NCI-H2081 (cell line): ENCODE measurements around the gene TESPA1.

Experiments used
- DNase-seq, 2 experiments: peaks; one replicate each; lab custom pipeline; 2025; lab: John Stamatoyannopoulos, UW

TESPA1 gene

GRCh38 chr12:54983536-54984101 is 943 bp downstream of the TESPA1 start:
- no peak for DNase-seq

- no peak for DNase-seq
Observed at GRCh38 chr12:54981796-54982195, 2.8 kb downstream of the TESPA1 start.

GRCh38 chr12:54980341-54980740 is 4.2 kb downstream of the TESPA1 start:
- DNase-seq: no peak

- DNase-seq: no peak
Observed at GRCh38 chr12:54977857-54978256, 6.7 kb downstream of the TESPA1 start.

GRCh38 chr12:54977155-54977554 is 7.4 kb downstream of the TESPA1 start:
- no peak for DNase-seq

- DNase-seq: no peak
Observed at GRCh38 chr12:54975875-54976274, 8.7 kb downstream of the TESPA1 start.

- DNase-seq: no peak
Observed at GRCh38 chr12:54975272-54975671, 9.3 kb downstream of the TESPA1 start.

- DNase-seq: no peak
Observed at GRCh38 chr12:54974279-54974678, 10.3 kb downstream of the TESPA1 start.

- DNase-seq: no peak
Observed at GRCh38 chr12:54973556-54973955, 11.0 kb downstream of the TESPA1 start.

- DNase-seq: no peak
Observed at GRCh38 chr12:54970741-54971140, 13.8 kb downstream of the TESPA1 start.

GRCh38 chr12:54968181-54968730 is 16.3 kb downstream of the TESPA1 start:
- DNase-seq: no peak

- DNase-seq: no peak
Observed at GRCh38 chr12:54967461-54967860, 17.1 kb downstream of the TESPA1 start.

- no peak for DNase-seq
Observed at GRCh38 chr12:54961190-54961589, 23.4 kb downstream of the TESPA1 start.

GRCh38 chr12:54959291-54960018 is 25.1 kb downstream of the TESPA1 start:
- no peak for DNase-seq

- peak; percentile 50 to 54 for DNase-seq
Observed at GRCh38 chr12:54958048-54958658, 26.4 kb downstream of the TESPA1 start.

GRCh38 chr12:54956818-54957641 is 27.5 kb downstream of the TESPA1 start:
- no peak for DNase-seq

GRCh38 chr12:54956322-54956721 is 28.2 kb downstream of the TESPA1 start:
- DNase-seq: no peak

GRCh38 chr12:54954801-54955200 is 29.8 kb downstream of the TESPA1 start:
- DNase-seq: no peak

GRCh38 chr12:54954228-54954627 is 30.3 kb downstream of the TESPA1 start:
- DNase-seq: no peak

- DNase-seq: no peak
Observed at GRCh38 chr12:54950071-54950727, 34.4 kb downstream of the TESPA1 start.

GRCh38 chr12:54949073-54949711 is 35.4 kb downstream of the TESPA1 start:
- no peak for DNase-seq
